NCI-H1048 (cell line): ENCODE results near the gene SEZ6L.

Experiments used
- DNase-seq: peaks from one replicate; lab custom pipeline; 2025; lab: John Stamatoyannopoulos, UW

The SEZ6L gene

GRCh38 chr22:26334232-26334631 lies 165.0 kb downstream of the SEZ6L start:
- DNase-seq = no peak

- DNase-seq = no peak
Observed at GRCh38 chr22:26336773-26337172, 167.5 kb downstream of the SEZ6L start.

- no peak for DNase-seq
Observed at GRCh38 chr22:26339755-26340154, 170.5 kb downstream of the SEZ6L start.

- no peak for DNase-seq
Observed at GRCh38 chr22:26342745-26343410, 173.6 kb downstream of the SEZ6L start.

- DNase-seq = no peak
Observed at GRCh38 chr22:26345496-26345895, 176.2 kb downstream of the SEZ6L start.

- no peak for DNase-seq
Observed at GRCh38 chr22:26348810-26349526, 179.7 kb downstream of the SEZ6L start.

- DNase-seq = no peak
Observed at GRCh38 chr22:26354707-26355106, 185.4 kb downstream of the SEZ6L start.

GRCh38 chr22:26357281-26357680 lies 188.0 kb downstream of the SEZ6L start:
- no peak for DNase-seq

- no peak for DNase-seq
Observed at GRCh38 chr22:26357813-26358212, 188.6 kb downstream of the SEZ6L start.

GRCh38 chr22:26359156-26359555 lies 189.9 kb downstream of the SEZ6L start:
- no peak for DNase-seq

GRCh38 chr22:26360169-26360885 lies 191.1 kb downstream of the SEZ6L start:
- DNase-seq = peak; percentile 55

GRCh38 chr22:26362471-26362870 lies 193.2 kb downstream of the SEZ6L start:
- DNase-seq = no peak

GRCh38 chr22:26364066-26365015 lies 195.1 kb downstream of the SEZ6L start:
- DNase-seq = peak; percentile 75

- DNase-seq = peak; percentile 26
Observed at GRCh38 chr22:26367402-26368245, 198.4 kb downstream of the SEZ6L start.

- no peak for DNase-seq
Observed at GRCh38 chr22:26372890-26373289, 203.6 kb downstream of the SEZ6L start.

GRCh38 chr22:26374391-26375026 lies 205.2 kb downstream of the SEZ6L start:
- DNase-seq = no peak

- DNase-seq = no peak
Observed at GRCh38 chr22:26377170-26377830, 208.0 kb downstream of the SEZ6L start.

- no peak for DNase-seq
Observed at GRCh38 chr22:26380072-26380830, 211.0 kb downstream of the SEZ6L start.

- no peak for DNase-seq
Observed at GRCh38 chr22:26382782-26383181, 213.5 kb downstream of the SEZ6L start.
